ES-I3 (cell line): Measurements from ENCODE around the gene NES.

ENCODE experiments used
- H3K36me3 ChIP-seq: 2 replicates; pipeline ENCODE4 v1.6.1; 2013; ENCODE audit warnings: mild to moderate bottlenecking, low read length, control low read depth, moderate library complexity; ENCODE audit not compliant: insufficient read depth
- H3K4me1 ChIP-seq: 2 replicates; pipeline ENCODE4 v1.6.1; 2013; ENCODE audit warnings: mild to moderate bottlenecking, control low read depth, low read length; ENCODE audit not compliant: insufficient read depth
- H3K9ac ChIP-seq: 2 replicates; pipeline ENCODE4 v1.6.1; 2013; ENCODE audit warnings: low read depth, mild to moderate bottlenecking, low read length, moderate library complexity
- H3K9me3 ChIP-seq: 2 replicates; pipeline ENCODE4 v1.6.1; 2013; ENCODE audit warnings: mild to moderate bottlenecking, low read length, moderate library complexity; ENCODE audit not compliant: control insufficient read depth, insufficient read depth

The NES gene

GRCh38 chr1:156676820-156677615 lies at the start of gene NES:
Gene NES (minus strand): TSS chr1:156677407. CDS start chr1:156677264, 143 bp downstream.
- Histone ChIP-seq H3K36me3 (peaks cover 7% of the 10 kb centered on the region; the same call in 1 of the 2 replicates), H3K4me1 (peaks cover 25% of the 10 kb centered on the region), H3K9me3 (no peaks in the 10 kb centered on the region), H3K9ac (peak within 1 kb of the TSS; percentile 76)

- H3K9ac ChIP-seq = peak overlapping the region; percentile 37; the same call in 1 of the 2 replicates
Observed at GRCh38 chr1:156726549-156727226, 49.5 kb upstream of the NES start.

GRCh38 chr1:156725683-156726280 lies 48.6 kb upstream of the NES start:
- peak overlapping the region; percentile 37; the same call in 1 of the 2 replicates for H3K9ac ChIP-seq
- no peaks in the 10 kb centered on the region for H3K9me3 ChIP-seq
- H3K36me3 ChIP-seq = peaks cover 20% of the 10 kb centered on the region
- H3K4me1 ChIP-seq = peaks cover 8% of the 10 kb centered on the region

More at GRCh38 chr1:156726549-156727226, 49.5 kb upstream of the NES start:
- peaks cover 8% of the 10 kb centered on the region for H3K4me1 ChIP-seq
- H3K36me3 ChIP-seq = peaks cover 17% of the 10 kb centered on the region
- no peaks in the 10 kb centered on the region for H3K9me3 ChIP-seq

GRCh38 chr1:156721535-156721934 lies 44.3 kb upstream of the NES start:
- Histone ChIP-seq H3K9me3 (no peaks in the 10 kb centered on the region), H3K9ac (no peak overlapping the region), H3K4me1 (peaks cover 3% of the 10 kb centered on the region; the same call in 1 of the 2 replicates), H3K36me3 (peaks cover 20% of the 10 kb centered on the region)

- Histone ChIP-seq H3K4me1 (peaks cover 3% of the 10 kb centered on the region; the same call in 1 of the 2 replicates), H3K9ac (no peak overlapping the region), H3K36me3 (peaks cover 20% of the 10 kb centered on the region), H3K9me3 (no peaks in the 10 kb centered on the region)
Observed at GRCh38 chr1:156721131-156721530, 43.9 kb upstream of the NES start.

- H3K9me3 ChIP-seq = no peaks in the 10 kb centered on the region
- peaks cover 3% of the 10 kb centered on the region; the same call in 1 of the 2 replicates for H3K36me3 ChIP-seq
- H3K9ac ChIP-seq = no peak overlapping the region
- H3K4me1 ChIP-seq = 0 out of 2 replicates have a peak, but pooled peaks cover 5% of the 10 kb centered on the region
Observed at GRCh38 chr1:156717351-156717750, 40.1 kb upstream of the NES start.

GRCh38 chr1:156714830-156715229 lies 37.6 kb upstream of the NES start:
- H3K36me3 ChIP-seq = no peaks in the 10 kb centered on the region
- no peak overlapping the region for H3K9ac ChIP-seq
- H3K4me1 ChIP-seq = peaks cover 22% of the 10 kb centered on the region
- H3K9me3 ChIP-seq = no peaks in the 10 kb centered on the region

GRCh38 chr1:156712626-156713025 lies 35.4 kb upstream of the NES start:
- H3K36me3 ChIP-seq = no peaks in the 10 kb centered on the region
- H3K4me1 ChIP-seq = peaks cover 36% of the 10 kb centered on the region
- H3K9ac ChIP-seq = no peak overlapping the region
- H3K9me3 ChIP-seq = no peaks in the 10 kb centered on the region

GRCh38 chr1:156711011-156711817 lies 34.0 kb upstream of the NES start:
- Histone ChIP-seq H3K9ac (no peak overlapping the region), H3K4me1 (peaks cover 36% of the 10 kb centered on the region), H3K9me3 (no peaks in the 10 kb centered on the region), H3K36me3 (no peaks in the 10 kb centered on the region)

GRCh38 chr1:156709757-156710489 lies 32.7 kb upstream of the NES start:
- Histone ChIP-seq H3K4me1 (peaks cover 36% of the 10 kb centered on the region), H3K36me3 (no peaks in the 10 kb centered on the region), H3K9me3 (no peaks in the 10 kb centered on the region), H3K9ac (no peak overlapping the region)

- Histone ChIP-seq H3K9ac (no peak overlapping the region), H3K4me1 (peaks cover 41% of the 10 kb centered on the region), H3K36me3 (no peaks in the 10 kb centered on the region), H3K9me3 (no peaks in the 10 kb centered on the region)
Observed at GRCh38 chr1:156709031-156709430, 31.8 kb upstream of the NES start.

GRCh38 chr1:156708218-156708661 lies 31.0 kb upstream of the NES start:
- peak overlapping the region; percentile 72; the same call in 1 of the 2 replicates for H3K9ac ChIP-seq
- H3K9me3 ChIP-seq = no peaks in the 10 kb centered on the region
- peaks cover 49% of the 10 kb centered on the region for H3K4me1 ChIP-seq
- H3K36me3 ChIP-seq = no peaks in the 10 kb centered on the region

- Histone ChIP-seq H3K9me3 (no peaks in the 10 kb centered on the region), H3K4me1 (peaks cover 50% of the 10 kb centered on the region)
Observed at GRCh38 chr1:156707417-156708217, 30.4 kb upstream of the NES start.

More at GRCh38 chr1:156707417-156708217, 30.4 kb upstream of the NES start:
- no peaks in the 10 kb centered on the region for H3K36me3 ChIP-seq
- H3K9ac ChIP-seq = peak overlapping the region; percentile 72
